ENCODE results near the gene CD244.

The CD244 gene

GRCh38 chr1:160797271-160797709 lies 65.4 kb downstream of the CD244 start:
- no peak for DNase-seq (ENCODE audit: low read depth in 1 of 2, low spot score in 1 of 2)
- Histone ChIP-seq H3K27me3 (ENCODE audit: insufficient read depth, poor library complexity, severe bottlenecking) (no peaks in the 10 kb centered on the region), H3K4me3 (replicated peaks; ENCODE audit: insufficient read depth, low read length) (no peak overlapping the region), H3K27ac (replicated peaks) (no peak overlapping the region)
- TF ChIP-seq GABPA (IDR thresholded peaks at IDR 0.05; ENCODE audit: low read depth), result no peak
- no peak for TF ChIP-seq POLR2AphosphoS5 (IDR thresholded peaks at IDR 0.05; ENCODE audit: low read depth)

GRCh38 chr1:160795951-160796383 lies 66.7 kb downstream of the CD244 start, which contains the start of gene LY9:
Gene LY9 (plus strand): TSS chr1:160796174. CDS start chr1:160796188, 14 bp downstream.
- DNase-seq (ENCODE audit: low read depth in 1 of 2, low spot score in 1 of 2), result peak; percentile 15 to 67
- H3K27me3 ChIP-seq (ENCODE audit: insufficient read depth, poor library complexity, severe bottlenecking), result no peaks in the 10 kb centered on the region
- H3K4me3 ChIP-seq (replicated peaks; ENCODE audit: insufficient read depth, low read length), result no peak within 1 kb of the TSS
- TF ChIP-seq REST (IDR thresholded peaks at IDR 0.05; ENCODE audit: insufficient replicate concordance, low read depth), result no peak
- no peak for TF ChIP-seq SPI1 (IDR thresholded peaks at IDR 0.05; ENCODE audit: borderline replicate concordance, low read depth)
- no peak for TF ChIP-seq GABPA (IDR thresholded peaks at IDR 0.05; ENCODE audit: low read depth)
- no peak for TF ChIP-seq CTCF (IDR thresholded peaks at IDR 0.05; ENCODE audit: insufficient read depth, low read length)
- TF ChIP-seq POLR2AphosphoS5 (IDR thresholded peaks at IDR 0.05; ENCODE audit: low read depth), result no peak
- no peak within 1 kb of the TSS for H3K27ac ChIP-seq (replicated peaks)

DNA sequence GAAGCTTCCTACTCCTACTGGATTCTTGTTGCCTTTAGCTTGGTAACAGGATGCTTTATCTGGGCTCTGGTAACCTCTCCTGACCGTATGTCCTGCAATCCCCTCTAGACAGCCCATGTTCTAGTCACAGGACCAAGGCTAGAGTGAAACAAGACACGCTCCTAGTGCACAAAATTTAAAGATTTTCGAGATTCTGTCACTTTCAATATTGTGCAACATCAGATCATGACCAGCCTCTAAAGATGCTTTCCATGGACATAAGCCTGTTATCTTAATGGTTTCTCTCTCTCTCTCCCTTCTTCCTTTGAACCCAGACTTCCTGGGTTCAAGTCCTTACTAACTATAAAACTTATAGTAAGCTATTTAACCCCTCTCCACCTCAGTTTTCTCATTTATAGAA lies 68.3 kb downstream of the CD244 start:
- TF ChIP-seq SPI1 (IDR thresholded peaks at IDR 0.05; ENCODE audit: borderline replicate concordance, low read depth) (no peak), GABPA (IDR thresholded peaks at IDR 0.05; ENCODE audit: low read depth) (no peak), REST (IDR thresholded peaks at IDR 0.05; ENCODE audit: insufficient replicate concordance, low read depth) (no peak), POLR2AphosphoS5 (IDR thresholded peaks at IDR 0.05; ENCODE audit: low read depth) (no peak), CTCF (IDR thresholded peaks at IDR 0.05; ENCODE audit: insufficient read depth, low read length) (no peak)
- Histone ChIP-seq H3K27me3 (ENCODE audit: insufficient read depth, poor library complexity, severe bottlenecking) (no peaks in the 10 kb centered on the region), H3K4me3 (replicated peaks; ENCODE audit: insufficient read depth, low read length) (no peak overlapping the region), H3K27ac (replicated peaks) (no peak overlapping the region)
- no peak for DNase-seq (ENCODE audit: low read depth in 1 of 2, low spot score in 1 of 2)

DNA sequence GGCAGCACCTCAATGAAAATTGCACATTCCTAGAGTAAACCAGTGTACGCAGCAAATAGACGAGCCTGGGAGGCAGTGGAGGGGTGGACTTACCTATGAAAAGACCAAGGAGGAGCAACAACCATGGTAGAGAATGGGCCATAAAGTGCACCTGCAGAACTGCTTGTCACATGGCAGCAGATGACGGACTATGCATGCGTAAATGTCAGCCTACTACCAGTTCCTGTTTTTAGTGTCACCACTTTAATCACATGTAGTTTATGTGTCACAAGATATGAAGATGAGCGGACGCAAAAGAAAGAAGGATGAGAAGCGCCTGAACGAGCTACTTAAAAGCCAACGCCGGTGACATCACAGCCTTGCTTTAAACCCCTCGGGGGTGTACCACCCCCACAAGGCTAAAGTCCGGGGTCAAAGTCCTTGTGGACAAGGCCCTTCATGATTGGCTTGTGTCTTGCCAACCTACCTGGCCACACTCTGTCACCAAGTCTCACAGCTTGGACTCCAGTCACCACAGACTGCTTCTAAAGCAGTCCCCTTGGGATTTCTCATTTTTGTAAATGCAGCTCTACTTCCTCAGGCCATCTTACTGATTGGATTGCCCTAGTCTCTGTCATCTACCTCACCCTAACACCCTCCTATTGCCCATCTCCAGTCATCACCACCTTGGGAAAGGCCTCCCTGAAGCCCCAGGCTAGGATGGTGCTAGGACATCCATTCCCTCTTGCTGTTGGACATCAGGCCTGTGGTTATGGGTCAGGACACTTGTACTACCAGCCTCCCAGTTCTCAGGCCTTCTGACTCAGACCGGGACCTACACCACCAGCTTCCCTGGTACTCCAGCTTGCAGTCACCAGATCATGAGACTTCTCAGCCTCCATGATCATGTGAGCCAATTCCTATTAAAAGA lies 72.7 kb downstream of the CD244 start:
- H3K4me3 ChIP-seq (replicated peaks; ENCODE audit: insufficient read depth, low read length), result no peak overlapping the region
- DNase-seq (ENCODE audit: low read depth in 1 of 2, low spot score in 1 of 2), result peak in 1 of 2 experiments; percentile 9
- peak; percentile 74; the same call in 1 of the 2 replicates for TF ChIP-seq SPI1 (IDR thresholded peaks at IDR 0.05; ENCODE audit: borderline replicate concordance, low read depth)
- no peak for TF ChIP-seq CTCF (IDR thresholded peaks at IDR 0.05; ENCODE audit: insufficient read depth, low read length)
- H3K27me3 ChIP-seq (ENCODE audit: insufficient read depth, poor library complexity, severe bottlenecking), result no peaks in the 10 kb centered on the region
- no peak overlapping the region for H3K27ac ChIP-seq (replicated peaks)
